ENCODE measurements around the gene KRTAP2-1.
"Not testable (repeated sequence)": the region's sequence is repeated elsewhere in the genome, so short reads cannot be mapped to it uniquely, and the experiment has no call there.

DNA sequence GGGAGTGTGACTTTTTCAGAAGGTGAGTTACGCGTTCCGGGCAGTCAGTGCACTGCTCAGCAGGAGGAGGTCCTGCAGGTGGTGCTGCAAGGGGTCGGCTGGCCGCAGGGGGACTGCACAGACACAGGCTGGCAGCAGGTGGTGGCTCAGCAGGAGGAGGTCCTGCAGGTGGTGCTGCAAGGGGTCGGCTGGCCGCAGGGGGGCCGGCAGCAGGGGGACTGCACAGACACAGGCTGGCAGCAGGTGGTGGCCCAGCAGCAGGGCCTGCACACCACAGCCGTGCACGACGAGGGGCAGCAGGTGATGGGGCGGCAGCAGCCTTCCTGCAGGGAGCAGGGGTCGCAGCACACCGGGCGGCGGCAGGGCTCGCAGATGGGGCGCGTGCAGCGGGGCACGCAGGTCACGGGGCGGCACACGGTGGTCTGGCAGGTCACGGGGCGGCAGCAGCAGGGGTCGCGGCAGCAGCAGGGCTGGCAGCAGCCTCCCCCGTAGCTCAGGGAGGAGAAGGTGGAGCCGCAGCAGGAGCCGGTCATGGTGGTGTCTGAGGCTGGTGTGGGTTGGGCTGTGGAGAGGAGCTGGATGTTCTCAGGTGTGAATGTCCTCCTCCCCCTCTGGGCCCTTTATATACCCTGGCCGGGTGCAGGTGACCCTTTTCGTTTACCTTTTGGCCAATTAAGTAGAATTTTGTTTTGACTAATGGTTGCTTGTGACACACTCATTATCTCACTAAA, at the start of gene KRTAP2-1:
- TF ChIP-seq, protein P1, sequence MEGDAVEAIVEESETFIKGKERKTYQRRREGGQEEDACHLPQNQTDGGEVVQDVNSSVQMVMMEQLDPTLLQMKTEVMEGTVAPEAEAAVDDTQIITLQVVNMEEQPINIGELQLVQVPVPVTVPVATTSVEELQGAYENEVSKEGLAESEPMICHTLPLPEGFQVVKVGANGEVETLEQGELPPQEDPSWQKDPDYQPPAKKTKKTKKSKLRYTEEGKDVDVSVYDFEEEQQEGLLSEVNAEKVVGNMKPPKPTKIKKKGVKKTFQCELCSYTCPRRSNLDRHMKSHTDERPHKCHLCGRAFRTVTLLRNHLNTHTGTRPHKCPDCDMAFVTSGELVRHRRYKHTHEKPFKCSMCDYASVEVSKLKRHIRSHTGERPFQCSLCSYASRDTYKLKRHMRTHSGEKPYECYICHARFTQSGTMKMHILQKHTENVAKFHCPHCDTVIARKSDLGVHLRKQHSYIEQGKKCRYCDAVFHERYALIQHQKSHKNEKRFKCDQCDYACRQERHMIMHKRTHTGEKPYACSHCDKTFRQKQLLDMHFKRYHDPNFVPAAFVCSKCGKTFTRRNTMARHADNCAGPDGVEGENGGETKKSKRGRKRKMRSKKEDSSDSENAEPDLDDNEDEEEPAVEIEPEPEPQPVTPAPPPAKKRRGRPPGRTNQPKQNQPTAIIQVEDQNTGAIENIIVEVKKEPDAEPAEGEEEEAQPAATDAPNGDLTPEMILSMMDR (IDR thresholded peaks at IDR 0.05 in 4 of 5, conservative IDR thresholded peaks at IDR 0.05 in 1 of 5) = not testable (repeated sequence)
- TF ChIP-seq POLR2A (IDR thresholded peaks at IDR 0.05) = not testable (repeated sequence)

Measured in gastrocnemius medialis (tissue), 4 donors.